SIG-M5 (cell line): Measurements from ENCODE around the gene MYL11.
A peak's percentile ranks its signal among the peaks of the same experiment; 100 is the strongest.
"Not testable (repeated sequence)": the region's sequence is repeated elsewhere in the genome, so short reads cannot be mapped to it uniquely, and the experiment has no call there.

Experiments used
- DNase-seq: peaks from one replicate; lab custom pipeline; 2025; lab: John Stamatoyannopoulos, UW

Gene MYL11

GRCh38 chr16:30396627-30397026, 22.0 kb downstream of the MYL11 start:
- DNase-seq = not testable (repeated sequence)

- DNase-seq = no peak
Measured at GRCh38 chr16:30397056-30397455, 22.5 kb downstream of the MYL11 start.

GRCh38 chr16:30397776-30398660, 23.4 kb downstream of the MYL11 start:
- no peak for DNase-seq

GRCh38 chr16:30398661-30399434, 24.2 kb downstream of the MYL11 start:
- no peak for DNase-seq

GRCh38 chr16:30399435-30400186, 25.0 kb downstream of the MYL11 start:
- no peak for DNase-seq

- no peak for DNase-seq
Measured at GRCh38 chr16:30401768-30402425, 27.3 kb downstream of the MYL11 start.

GRCh38 chr16:30406795-30407101, 32.1 kb downstream of the MYL11 start:
- no peak for DNase-seq

GRCh38 chr16:30407102-30407803, 32.7 kb downstream of the MYL11 start, which contains the start of gene ZNF771:
Gene ZNF771, plus strand, starts transcription at chr16:30407606. Its CDS starts 448 bp downstream, at chr16:30408054.
- no peak for DNase-seq

GRCh38 chr16:30407804-30408534, 33.4 kb downstream of the MYL11 start:
- DNase-seq = no peak

- DNase-seq = peak; percentile 28
Measured at GRCh38 chr16:30409125-30410060, 34.8 kb downstream of the MYL11 start.

GRCh38 chr16:30413112-30413806, 38.7 kb downstream of the MYL11 start:
- DNase-seq = no peak

- DNase-seq = no peak
Measured at GRCh38 chr16:30414159-30414558, 39.6 kb downstream of the MYL11 start.

GRCh38 chr16:30416047-30416603, 41.5 kb downstream of the MYL11 start:
- no peak for DNase-seq

GRCh38 chr16:30416624-30417528, 42.3 kb downstream of the MYL11 start:
- DNase-seq = no peak

GRCh38 chr16:30417529-30418349, 43.1 kb downstream of the MYL11 start:
- DNase-seq = peak; percentile 39

- DNase-seq = no peak
Measured at GRCh38 chr16:30418350-30419181, 44.0 kb downstream of the MYL11 start.
